Hepatic stellate cell (primary cell): Measurements from ENCODE around the gene TOPAZ1.
A peak's percentile ranks its signal among the peaks of the same experiment; 100 is the strongest.

Experiments
- DNase-seq: peaks from one replicate; pipeline ENCODE4 v3.0.0; 2011; ENCODE audit warnings: low spot score

TOPAZ1 gene

DNA sequence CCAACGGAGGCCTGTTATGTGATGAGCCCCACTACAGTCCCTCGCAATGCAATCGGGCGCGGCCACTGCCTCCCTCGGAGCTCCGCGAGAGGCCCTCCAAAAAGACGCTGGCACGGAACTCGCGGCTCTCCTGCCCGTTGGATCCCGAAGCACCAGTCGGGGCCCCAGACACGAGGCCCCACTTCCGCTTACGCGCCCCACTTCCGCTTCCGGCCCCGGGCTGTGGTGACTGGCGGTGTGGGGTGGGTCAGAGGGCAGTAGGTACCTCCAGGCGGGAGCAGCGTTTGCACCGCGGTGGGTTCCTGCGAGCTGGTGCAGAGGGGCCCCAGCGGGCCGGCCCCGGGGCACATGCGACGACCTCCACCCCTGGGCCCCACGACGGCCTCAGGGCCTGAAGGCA is at the start of gene TOPAZ1:
TSS of gene TOPAZ1 (plus strand) at position 181 of the 400 bp plus-strand sequence. CDS start at position 349, 168 bp downstream.
- no peak for DNase-seq

DNA sequence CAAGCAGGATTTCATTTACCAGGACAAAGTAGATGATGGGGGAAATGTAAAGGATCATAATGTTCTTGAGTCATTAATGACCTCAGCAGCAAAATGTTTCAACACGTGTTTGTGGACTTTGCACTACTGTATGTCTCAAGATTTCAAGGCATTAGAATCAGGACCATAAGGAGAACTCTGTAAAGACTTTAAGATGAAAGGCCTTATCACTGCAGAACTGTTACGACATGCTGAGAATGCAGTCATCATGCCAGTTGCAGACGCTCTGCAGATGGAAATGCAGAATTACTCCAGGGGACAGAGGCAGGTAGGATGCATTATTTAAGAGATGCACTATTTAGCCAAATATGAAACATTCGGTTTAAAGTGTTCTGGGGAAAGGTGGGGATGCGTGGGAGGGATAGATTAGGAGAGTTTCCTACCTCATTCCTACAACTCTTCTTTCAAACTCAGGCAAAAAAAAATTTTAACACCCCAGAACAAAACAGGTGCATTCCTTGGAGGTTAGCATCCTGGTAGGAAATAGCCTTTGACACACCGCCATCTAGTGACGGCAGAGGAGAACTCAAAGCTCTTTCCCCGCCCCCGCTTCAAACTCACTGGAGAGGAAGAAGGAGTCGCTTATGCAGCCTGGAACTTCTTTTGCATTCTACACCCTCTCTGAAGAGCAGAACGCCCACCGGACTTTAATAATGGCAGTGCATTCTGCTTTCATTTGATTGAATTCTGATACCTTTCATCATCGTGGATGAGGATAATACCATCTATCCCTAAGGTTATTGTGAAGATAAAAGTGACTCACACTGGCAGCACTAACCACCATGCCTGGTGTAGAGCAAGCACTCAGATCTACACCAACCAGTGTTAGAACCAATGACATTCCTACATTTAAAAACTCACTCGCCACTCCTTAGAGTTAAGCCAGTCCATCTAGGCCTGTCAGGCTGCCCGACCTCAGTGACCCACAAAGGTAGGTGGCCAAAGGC is 43.1 kb upstream of the TOPAZ1 start:
- peak; percentile 58 for DNase-seq

DNA sequence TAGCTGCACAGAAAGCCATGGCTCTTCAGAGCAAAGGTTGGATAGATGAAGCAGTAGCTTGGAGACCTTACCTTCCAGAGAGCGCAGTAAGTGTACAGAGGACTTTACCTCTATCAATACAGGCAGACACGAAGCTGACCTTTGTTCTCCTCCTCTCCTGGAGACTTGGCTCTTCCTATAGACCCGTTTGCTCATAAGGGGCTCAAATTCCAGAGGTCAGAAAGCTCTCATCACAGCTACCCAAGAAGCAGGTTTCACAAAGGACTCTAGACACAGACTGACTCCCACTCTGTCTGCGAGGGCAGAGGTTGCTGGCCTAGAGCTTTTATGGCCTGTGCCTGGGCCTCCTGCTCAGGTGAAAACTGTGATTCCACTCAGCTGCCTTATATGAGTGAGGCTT is 35.4 kb upstream of the TOPAZ1 start:
- no peak for DNase-seq

DNA sequence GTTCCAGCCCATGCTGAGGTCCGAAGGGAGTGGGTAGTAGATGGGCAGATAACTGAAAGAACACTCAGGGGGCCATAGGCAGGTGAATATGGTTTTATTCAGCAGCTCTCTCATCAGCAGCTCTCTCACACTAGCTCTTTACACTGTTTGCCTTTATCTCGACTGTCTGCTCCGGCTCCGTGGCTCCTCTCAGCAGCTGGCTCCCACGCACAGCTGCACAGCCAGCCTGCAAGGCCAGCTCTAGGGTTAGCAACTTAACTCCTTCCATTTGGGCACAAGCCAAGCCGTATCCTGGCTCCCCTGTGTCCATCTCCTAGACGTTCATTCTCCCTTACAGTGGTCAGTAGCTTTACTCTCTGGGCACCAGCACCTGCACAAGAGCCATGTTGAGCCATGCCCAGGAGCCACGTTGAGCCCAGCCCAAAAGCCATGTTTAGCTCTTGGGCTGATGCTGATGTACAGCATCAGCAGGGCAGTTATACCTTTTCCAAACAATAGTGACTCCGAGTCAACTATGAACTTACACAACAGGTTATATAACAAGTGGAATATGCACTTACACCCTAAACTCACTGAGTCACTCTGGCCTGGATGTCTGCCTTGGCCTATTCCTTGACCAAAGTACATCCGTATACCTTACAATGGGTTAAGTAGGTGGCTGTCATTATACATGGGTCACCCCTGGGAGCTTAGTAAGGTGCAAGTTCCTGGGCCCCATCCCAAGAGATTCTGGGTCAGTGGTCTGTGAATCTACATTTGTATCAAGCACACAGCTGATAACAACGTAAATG is 34.6 kb upstream of the TOPAZ1 start:
- no peak for DNase-seq

DNA sequence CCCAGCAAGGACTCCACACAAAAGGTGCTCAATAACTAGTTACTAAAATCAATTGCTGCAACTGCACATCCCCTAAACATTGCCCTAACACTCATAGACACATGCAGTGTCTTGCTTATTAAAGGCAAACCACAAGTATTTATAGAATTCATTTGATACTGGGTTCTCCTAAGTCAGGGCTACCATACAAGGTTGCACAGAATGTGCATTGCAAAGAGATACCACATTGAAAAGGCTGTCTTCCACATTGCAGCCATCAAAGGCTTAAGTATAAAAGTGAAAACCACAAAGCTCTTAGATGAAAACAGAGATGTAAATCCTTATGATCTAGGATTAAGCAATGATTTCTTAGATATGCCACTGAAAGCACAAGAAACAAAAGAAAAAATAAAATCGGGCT is 33.6 kb upstream of the TOPAZ1 start:
- DNase-seq = no peak

DNA sequence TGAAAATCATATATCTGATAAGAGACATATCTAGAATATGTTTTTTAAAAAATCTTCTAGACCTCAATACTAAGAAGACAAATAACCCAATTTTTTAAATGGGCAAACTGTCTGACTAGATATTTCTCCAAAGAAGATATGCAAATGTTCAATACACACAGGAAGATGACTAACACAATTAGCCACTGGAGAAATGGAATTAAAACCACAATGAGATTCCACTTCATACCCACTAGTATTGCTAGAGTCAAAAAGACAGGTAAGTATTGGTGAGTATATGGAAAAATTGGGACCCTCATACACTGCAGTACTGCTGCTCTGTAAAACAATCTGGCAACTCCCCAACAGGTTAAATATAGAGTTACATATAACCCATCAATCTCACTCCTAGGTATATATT is 33.1 kb upstream of the TOPAZ1 start:
- DNase-seq = no peak

DNA sequence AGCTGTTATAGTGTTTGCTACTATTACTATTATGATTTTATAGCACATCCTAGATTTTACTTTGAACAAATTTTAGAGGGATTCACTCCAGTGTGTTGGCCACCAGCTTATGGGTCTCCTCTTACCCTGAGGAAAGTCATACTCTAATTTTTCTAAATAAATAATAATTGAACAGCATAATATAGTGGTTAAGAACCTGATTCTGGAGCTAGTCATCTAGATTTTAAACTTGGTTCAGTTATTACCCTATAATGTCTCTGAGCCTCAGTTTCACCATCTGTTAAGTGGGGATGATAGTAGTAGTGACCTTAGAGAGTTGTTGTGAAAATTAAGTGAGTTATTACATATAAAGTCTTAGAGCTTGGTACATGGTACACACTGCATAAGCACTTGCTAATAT is 30.7 kb upstream of the TOPAZ1 start:
- DNase-seq = no peak

DNA sequence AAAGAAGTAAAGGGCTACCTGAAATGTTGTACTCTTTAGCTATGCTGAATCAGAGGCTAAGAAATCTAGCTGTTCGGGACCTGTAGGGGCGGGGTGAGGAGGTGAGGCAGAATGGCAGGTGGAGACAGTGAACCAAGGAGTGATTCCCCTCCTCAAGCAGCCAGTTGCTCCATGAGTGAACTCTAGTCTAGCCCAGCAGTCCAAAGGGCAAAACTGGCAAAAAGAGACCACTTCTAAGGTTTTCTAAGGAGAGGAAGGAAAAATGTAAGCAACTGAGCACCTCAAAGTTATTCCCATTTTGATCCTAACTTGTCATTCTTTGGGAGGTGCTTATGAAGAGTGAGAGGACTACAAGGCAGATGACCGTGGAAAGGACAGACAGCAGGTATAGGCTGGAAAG is 19.3 kb upstream of the TOPAZ1 start:
- no peak for DNase-seq

DNA sequence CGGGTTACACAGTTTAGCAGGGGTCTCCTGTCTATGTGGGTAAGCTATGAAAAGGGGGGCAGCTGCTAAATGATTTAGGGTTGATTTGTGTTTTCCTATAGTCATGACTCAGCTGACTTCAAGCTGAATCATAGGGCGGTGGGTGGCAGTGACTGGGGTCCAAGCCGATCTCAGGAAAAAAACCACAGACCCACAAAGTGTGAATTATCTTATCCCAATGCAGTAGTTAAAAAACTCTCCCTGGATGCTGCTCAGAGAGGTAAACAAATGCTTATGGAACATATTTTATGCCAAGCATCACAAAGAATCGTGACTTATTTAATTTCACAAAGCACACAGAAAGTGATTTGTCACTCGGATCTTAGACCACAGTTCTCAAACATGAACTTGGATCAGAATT is 18.4 kb upstream of the TOPAZ1 start:
- DNase-seq = no peak

DNA sequence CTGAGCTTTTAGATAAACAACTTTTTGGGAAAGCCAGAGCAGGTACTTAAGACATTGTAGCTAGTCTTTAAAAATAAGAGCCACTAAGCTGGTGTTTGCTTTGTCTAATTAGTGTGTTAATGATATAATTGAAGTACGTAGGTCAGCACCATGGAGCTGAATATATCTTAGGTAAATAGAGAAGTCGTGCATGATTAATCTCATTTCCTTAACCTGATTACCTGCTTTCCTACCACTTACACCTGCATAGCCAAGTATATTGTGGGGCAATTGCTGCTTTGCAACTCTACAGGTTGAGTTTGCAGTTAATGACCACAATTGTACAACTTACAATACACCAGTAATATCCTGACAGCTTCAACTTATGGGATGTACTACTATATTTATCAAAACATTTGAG is 17.6 kb upstream of the TOPAZ1 start:
- no peak for DNase-seq

DNA sequence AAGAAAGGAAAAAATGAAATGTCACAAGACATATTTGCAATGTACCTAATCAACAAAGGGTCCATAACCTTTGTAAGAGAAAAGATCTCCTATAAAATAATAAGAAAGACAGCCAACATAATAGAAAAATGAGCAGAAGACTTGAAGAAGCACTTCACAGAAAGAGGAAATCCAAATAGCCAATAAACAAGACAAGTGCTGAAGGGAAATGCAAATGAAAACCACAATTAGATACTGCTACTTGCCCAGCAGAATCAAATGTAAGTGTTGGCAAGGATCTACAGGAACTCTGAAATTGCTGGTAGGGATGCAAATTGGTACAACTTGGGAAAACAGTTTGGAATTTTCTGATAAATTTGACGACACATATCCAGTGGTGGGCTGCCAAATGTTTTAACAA is 15.1 kb upstream of the TOPAZ1 start:
- DNase-seq = no peak

DNA sequence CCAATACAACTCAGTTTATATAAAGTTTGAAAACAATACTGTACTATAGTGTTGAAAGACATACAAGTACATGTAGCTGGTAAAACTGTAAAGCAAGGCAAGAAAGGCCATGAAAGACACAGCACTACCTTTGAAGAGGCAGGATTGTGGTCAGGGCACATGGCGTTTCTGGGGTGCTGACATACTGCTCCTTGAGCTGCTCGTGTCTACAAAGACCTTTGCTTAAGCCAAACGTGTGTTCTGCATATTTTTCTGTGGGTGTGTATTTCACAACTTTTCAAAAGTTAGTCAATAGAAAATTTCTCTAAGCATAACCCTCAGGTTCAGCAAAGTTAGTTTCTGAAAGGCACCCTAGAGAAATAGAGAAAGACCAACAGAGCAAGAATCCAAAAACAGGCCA is 14.1 kb upstream of the TOPAZ1 start:
- no peak for DNase-seq

DNA sequence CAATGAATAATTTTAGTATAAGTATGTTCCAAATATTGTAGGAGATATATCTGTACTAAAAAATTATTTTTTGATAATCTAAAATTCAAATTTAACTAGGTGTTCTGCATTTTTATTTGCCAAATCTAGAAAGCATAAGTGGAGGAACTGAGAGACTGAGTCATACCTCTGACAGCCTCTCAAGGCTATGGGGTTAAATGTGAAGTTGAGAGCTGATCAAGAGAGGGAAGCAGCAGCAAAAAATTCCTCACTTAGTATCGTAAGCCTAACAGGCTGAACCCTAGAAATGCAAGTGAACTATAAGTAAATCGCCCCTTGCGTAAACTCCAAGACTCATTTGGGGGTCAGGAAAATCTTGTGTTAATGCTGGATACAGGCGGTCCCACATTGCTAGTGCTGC is 12.8 kb upstream of the TOPAZ1 start:
- no peak for DNase-seq

DNA sequence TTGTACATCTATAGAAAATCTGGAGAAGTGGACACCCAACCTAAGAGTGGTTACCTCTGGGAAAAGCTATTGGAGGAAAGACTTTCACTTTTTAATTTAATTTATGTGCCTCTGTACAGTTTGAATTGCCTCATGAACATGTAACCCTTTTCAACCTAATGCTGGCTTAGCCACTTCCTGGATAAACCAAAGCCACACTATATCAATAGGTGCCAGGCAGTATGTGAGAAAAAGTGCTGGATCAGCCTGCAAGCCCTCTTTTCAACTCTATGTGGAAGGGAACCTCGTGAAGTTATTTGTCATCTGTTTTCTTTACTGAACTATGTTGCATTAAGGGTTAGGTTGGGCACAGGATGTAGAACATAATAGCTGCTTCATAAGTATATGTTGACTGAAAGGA is 9.3 kb upstream of the TOPAZ1 start:
- DNase-seq = no peak

DNA sequence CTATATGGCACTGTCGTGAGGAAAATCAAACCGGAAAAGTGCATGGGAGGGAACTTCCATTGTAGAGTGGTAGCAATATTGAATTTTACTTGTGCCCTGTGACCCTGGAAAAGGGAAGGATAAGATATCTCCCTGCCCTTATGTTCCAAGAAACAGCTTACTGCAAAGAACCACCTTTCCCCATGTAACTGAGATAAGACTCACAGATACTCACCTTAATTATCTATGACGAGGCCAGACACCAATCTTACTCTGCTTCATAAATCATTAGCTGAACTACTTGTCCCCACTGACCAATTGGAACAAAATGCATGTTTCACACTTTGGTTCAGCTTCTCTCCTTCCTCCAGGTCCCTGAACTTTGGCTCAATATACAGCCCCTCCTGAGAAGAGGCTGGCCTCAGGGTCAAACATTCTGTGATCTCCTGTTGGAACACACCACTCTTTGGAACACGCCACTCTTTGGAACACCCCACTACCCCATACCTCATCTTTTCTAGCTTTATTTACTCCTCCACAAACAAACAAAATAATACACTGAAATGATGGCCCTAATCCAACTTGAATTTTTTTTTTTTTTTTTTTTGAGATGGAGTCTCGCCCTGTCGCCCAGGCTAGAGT is 6.9 kb upstream of the TOPAZ1 start:
- DNase-seq = no peak

DNA sequence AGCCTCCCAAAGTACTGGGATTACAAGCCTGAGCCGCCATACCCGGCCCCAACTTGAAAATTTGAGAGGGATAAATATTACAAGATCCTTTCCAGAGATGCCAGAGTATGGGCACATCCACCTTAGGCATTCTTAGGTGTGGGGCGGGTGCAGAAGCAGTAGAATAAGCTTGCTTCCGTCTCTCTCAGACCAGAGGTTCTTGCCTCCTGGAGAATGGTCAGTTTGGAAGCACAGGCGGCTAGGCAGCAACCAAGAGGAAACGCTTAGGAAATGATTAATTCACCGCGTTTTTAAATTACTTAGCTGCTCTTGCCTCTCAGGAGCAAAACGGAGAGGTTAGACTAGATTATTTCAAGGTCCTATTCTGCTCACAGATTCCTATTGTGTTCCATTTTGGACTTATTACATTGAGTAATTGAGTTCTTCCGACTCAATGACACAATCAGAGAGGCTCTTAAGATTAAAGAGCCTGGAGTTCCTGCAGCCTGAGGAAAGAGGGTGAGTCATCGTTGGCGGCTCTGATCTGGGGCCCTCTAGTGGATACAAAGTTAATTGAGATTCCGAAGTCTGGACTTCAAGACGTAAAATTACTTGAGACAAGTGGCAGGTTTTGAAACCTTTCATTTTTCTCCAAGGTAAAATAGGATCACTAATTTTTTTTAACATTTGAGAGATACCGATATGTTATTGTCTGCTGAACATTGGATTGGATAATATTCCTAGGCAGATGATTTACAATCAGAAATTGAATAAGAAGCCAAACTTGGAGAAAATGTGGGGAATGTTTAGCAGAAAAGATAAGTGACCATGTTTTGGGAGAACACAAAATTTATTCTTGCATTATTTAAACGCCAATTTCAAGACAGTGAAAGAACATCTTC is 5.8 kb upstream of the TOPAZ1 start:
- peak; percentile 62 for DNase-seq

DNA sequence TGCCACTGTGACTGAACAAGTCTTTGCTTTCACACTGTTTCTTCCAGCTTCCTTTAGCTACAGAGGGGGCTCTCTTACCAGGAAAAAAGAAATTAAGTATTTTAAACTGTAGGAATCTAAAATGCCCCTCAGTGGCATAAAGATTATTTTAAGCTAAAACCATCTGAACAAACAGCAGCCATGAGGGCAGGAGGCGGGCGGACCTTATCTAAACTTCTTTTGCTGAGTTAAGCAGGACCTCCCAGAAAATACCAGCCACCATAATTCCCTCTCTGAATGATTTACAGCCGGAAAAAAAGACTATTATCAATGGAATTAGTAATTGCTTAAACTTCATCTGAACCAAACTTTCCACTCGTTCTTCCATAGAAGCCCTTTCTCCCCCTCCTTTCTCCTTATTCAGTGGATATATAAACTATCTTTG is 5.2 kb upstream of the TOPAZ1 start:
- DNase-seq = no peak

DNA sequence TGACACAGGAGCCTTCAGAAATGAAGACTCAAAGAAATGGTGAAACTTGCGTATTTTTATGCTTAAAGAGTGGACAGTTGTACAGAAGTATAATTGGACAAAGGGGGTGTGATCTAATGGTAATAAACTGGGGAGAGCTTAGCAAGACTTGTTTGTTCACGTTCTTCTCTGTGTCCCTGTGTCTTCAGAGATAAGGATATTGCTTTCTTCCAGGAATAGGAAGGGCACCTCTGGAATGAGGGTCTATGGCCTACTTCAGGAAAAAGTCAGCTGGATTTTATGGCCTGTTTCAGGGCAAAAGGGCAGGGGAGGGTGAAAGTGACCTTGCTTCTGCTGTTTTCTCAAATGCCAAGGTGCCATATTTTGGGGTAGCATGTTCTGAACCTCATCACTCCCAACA is 4.5 kb upstream of the TOPAZ1 start:
- no peak for DNase-seq

DNA sequence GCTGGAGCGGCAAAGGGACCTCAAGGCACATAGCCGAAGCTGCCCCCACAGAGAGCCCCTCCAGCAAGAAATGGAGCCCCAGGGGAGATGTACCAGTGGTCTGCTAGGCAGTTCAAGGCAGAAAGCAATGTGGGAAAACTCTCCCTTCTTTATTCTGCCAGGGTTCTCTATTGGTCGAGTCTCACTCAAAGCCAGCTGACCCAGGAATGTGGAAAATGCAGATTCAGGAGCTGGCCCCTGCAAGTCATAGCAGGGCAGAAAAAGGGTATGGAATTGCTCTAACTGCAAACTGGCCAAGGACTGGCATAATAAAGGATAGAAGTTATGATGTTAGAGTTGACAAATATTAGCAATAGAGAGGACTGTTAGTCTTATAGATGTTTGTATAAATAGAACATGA is 4.0 kb upstream of the TOPAZ1 start:
- no peak for DNase-seq

DNA sequence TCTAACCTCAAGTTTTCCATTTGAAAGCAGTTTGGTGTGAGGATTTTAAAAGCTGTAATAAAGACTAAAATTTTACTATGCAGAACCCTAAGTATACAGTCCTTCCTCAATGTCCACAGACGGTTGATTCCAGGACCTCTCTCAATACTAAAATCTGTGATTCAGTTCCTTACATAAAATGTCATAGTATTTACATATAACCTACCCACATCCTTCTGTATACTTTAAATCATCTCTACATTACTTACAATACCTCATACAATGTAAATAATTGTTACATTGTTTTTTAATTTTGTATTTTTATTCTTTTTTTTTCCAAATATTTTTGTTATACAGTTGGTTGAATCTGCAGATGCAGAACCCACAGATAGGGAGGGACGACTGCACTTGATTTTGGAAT is 2.8 kb upstream of the TOPAZ1 start:
- no peak for DNase-seq

DNA sequence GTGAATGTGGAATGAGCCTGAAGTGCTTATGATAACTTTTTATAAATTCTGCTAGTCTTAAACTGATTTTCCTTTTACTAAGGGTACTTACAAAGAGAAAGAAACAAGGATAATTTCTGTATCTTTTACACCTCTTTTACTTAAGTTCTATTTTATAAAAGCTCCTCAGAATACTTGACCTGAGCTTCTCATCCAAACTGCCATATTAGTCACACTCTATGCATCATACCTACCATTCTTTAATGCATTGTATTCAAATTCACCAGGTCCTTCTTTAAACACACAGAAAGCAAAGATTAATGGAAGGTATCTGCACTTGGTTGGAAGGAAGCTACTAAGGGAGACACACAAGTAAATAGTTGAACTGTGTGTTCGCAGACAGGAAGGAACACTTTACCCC is 1.6 kb upstream of the TOPAZ1 start:
- DNase-seq = no peak

DNA sequence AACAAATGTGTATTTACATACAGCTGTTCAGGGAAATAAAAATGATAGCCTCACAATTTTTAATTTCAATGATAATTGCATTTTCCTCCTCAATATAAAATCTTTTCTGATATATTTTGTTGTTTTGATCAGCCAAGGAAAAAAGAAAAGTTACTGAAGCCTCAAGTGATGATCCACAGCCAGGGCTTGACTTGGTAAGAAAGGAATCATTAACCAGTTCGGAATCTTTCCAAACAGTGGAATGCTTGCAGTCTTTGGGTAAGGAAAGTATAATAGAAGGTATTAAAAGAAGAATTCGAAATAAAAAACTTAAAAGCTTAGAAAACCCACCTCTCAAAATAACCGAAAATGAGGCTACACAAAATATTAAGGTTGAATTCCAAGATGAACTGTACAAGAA is 1.0 kb downstream of the TOPAZ1 start:
- no peak for DNase-seq
